ENCODE measurements around the gene ATP11A. TPM values are rescaled to one million over a fixed set of nuclear protein-coding genes. Genes with fewer than 3 reads are reported as not detected.

Gene ATP11A
- total RNA-seq, 1 donor from 2014 or later = 6.1 TPM

DNA sequence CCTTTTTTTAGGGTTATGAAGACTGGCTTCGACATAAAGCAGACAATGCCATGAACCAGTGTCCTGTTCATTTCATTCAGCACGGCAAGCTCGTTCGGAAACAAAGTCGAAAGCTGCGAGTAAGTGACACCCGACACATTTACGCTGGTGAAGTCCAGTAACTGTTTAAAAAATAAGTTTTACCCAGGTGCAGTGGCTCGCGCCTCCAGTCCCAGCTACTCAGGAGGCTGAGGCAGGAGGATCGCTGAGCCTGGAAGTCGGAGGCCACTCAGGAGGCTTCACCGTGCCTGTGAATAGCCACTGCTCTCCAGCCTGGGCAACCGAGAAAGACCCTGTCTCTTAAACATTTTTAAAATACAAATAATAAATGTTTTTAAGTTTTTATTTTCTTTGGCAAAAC, 120.8 kb downstream of the ATP11A start:
- FAIRE-seq (no peak), DNase-seq (ENCODE audit: low read depth) (no peak)
- Histone ChIP-seq H3K27me3 (ENCODE audit: control insufficient read depth, insufficient read depth, low read length) (no peaks in the 10 kb centered on the region), H3K4me3 (ENCODE audit: low read depth, low read length) (no peak overlapping the region), H3K36me3 (ENCODE audit: control insufficient read depth, insufficient read depth, low read length) (peaks cover 3% of the 10 kb centered on the region)
- TF ChIP-seq, protein P1, sequence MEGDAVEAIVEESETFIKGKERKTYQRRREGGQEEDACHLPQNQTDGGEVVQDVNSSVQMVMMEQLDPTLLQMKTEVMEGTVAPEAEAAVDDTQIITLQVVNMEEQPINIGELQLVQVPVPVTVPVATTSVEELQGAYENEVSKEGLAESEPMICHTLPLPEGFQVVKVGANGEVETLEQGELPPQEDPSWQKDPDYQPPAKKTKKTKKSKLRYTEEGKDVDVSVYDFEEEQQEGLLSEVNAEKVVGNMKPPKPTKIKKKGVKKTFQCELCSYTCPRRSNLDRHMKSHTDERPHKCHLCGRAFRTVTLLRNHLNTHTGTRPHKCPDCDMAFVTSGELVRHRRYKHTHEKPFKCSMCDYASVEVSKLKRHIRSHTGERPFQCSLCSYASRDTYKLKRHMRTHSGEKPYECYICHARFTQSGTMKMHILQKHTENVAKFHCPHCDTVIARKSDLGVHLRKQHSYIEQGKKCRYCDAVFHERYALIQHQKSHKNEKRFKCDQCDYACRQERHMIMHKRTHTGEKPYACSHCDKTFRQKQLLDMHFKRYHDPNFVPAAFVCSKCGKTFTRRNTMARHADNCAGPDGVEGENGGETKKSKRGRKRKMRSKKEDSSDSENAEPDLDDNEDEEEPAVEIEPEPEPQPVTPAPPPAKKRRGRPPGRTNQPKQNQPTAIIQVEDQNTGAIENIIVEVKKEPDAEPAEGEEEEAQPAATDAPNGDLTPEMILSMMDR (IDR thresholded peaks at IDR 0.05; ENCODE audit: insufficient read depth, low read length, severe bottlenecking) = no peak

GRCh38 chr13:112812306-112813055, 122.6 kb downstream of the ATP11A start:
- FAIRE-seq (no peak), DNase-seq (ENCODE audit: low read depth) (no peak)
- Histone ChIP-seq H3K27me3 (ENCODE audit: control insufficient read depth, insufficient read depth, low read length) (no peaks in the 10 kb centered on the region), H3K36me3 (ENCODE audit: control insufficient read depth, insufficient read depth, low read length) (peaks cover 3% of the 10 kb centered on the region), H3K4me3 (ENCODE audit: low read depth, low read length) (no peak overlapping the region)
- TF ChIP-seq, protein P1 (IDR thresholded peaks at IDR 0.05; ENCODE audit: insufficient read depth, low read length, severe bottlenecking) = no peak

DNA sequence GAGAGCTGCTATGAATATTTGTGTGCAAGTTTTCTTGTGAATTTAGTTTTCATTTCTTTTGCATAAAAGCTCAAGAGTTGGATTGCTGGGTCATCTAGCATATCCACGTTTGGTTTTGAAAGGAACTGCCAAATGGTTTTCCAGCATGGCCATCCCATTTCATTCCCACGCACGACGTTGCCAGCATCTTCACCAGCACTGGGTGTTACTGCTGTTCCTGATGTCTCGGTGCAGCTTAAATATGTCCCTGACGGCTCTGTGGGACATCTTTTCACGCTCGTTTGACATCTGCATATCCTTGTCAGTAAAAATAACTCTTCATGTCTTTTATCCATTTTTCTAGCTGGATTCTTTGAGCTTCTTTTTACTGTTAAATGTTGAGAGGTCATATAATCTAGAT, 123.7 kb downstream of the ATP11A start:
- Histone ChIP-seq H3K4me3 (ENCODE audit: low read depth, low read length) (no peak overlapping the region), H3K27me3 (ENCODE audit: control insufficient read depth, insufficient read depth, low read length) (no peaks in the 10 kb centered on the region), H3K36me3 (ENCODE audit: control insufficient read depth, insufficient read depth, low read length) (peaks cover 3% of the 10 kb centered on the region)
- TF ChIP-seq, protein P1 (IDR thresholded peaks at IDR 0.05; ENCODE audit: insufficient read depth, low read length, severe bottlenecking) = no peak
- no peak for FAIRE-seq
- no peak for DNase-seq (ENCODE audit: low read depth)

DNA sequence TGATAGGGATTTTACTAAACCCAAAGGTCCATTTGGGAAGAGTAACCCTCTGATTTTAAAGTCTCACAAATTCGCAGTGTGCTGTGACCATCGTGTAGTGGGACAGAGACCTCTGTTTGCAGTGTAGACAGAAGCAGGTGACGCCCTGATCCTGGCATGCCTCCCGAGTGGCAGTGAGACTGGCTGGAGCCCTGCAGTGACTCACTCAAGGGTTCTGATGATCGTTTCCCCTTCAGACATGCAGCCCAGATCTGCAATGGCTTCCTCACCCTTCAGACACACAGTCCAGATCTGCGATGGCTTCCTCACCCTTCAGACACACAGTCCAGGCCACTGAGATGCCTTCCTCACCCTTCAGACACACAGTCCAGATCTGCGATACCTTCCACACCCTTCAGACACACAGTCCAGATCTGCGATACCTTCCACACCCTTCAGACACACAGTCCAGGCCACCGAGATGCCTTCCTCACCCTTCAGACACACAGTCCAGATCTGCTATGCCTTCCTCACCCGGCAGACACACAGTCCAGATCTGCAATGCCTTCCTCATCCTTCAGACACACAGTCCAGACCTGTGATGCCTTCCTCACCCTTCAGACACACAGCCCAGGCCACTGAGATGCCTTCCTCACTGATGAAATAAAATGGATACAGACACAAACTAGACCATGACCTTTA, 125.2 kb downstream of the ATP11A start:
- H3K36me3 ChIP-seq (ENCODE audit: control insufficient read depth, insufficient read depth, low read length) = peaks cover 3% of the 10 kb centered on the region
- H3K4me3 ChIP-seq (ENCODE audit: low read depth, low read length) = no peak overlapping the region
- TF ChIP-seq, protein P1 (IDR thresholded peaks at IDR 0.05; ENCODE audit: insufficient read depth, low read length, severe bottlenecking) = no peak
- FAIRE-seq (peak; percentile 99), DNase-seq (ENCODE audit: low read depth) (peak; percentile 8)
- H3K27me3 ChIP-seq (ENCODE audit: control insufficient read depth, insufficient read depth, low read length) = no peaks in the 10 kb centered on the region

DNA sequence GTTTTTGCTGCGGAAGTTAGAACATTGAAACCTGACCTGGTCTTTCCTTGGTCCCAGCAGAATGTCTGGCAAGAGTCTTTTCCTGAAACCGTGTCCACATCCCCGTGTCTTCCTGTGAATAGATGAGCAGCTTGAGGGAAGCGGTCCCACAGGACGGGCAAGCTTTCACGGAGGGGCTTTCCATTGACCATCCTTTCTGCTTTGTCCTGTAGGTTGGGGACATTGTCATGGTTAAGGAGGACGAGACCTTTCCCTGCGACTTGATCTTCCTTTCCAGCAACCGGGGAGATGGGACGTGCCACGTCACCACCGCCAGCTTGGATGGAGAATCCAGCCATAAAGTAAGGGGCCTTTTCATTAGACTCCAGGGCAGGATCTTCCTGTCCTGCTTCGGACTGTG, 126.0 kb downstream of the ATP11A start:
- H3K36me3 ChIP-seq (ENCODE audit: control insufficient read depth, insufficient read depth, low read length) = peaks cover 1% of the 10 kb centered on the region
- H3K27me3 ChIP-seq (ENCODE audit: control insufficient read depth, insufficient read depth, low read length) = no peaks in the 10 kb centered on the region
- no peak for DNase-seq (ENCODE audit: low read depth)
- H3K4me3 ChIP-seq (ENCODE audit: low read depth, low read length) = no peak overlapping the region
- TF ChIP-seq, protein P1 (IDR thresholded peaks at IDR 0.05; ENCODE audit: insufficient read depth, low read length, severe bottlenecking) = no peak
- no peak for FAIRE-seq
